Activated CD4-positive, alpha-beta T cell treated with anti-CD3 and anti-CD28 coated beads, Interleukin-2, amount 50 U/mL, for 16 hours (primary cell): ENCODE data around the gene MYBPH.
A peak's percentile ranks its signal among the peaks of the same experiment; 100 is the strongest.

ENCODE experiments used
- DNase-seq: peaks from one replicate; pipeline ENCODE4 v3.0.0-alpha.2; 2020

Gene MYBPH

GRCh38 chr1:203178083-203178482, 2.5 kb upstream of the MYBPH start:
- no peak for DNase-seq

- DNase-seq, result no peak
Observed at GRCh38 chr1:203177470-203178039, 1.9 kb upstream of the MYBPH start.

DNA sequence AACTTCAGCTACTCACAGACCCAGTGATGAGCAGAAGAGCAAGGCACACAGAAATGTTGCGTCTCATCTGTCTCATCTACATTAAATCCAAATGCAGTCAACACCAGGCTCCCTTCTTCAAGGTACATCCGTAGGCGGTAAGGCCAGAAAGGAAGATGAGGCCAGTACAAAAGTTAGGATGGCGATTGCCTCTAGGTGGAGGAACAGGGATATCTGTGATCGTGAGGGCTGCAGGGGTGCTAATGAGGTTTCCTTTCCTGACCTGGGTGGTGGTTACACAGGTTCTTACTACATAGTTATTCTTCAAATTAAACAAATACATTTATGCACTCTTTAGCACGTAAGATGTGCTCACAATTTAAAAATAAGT, 1.4 kb upstream of the MYBPH start:
- no peak for DNase-seq

GRCh38 chr1:203176273-203177035, 828 bp upstream of the MYBPH start:
- no peak for DNase-seq

GRCh38 chr1:203175827-203176241, 208 bp upstream of the MYBPH start:
- DNase-seq, result no peak

GRCh38 chr1:203174324-203174985, 1.2 kb downstream of the MYBPH start:
- no peak for DNase-seq

DNA sequence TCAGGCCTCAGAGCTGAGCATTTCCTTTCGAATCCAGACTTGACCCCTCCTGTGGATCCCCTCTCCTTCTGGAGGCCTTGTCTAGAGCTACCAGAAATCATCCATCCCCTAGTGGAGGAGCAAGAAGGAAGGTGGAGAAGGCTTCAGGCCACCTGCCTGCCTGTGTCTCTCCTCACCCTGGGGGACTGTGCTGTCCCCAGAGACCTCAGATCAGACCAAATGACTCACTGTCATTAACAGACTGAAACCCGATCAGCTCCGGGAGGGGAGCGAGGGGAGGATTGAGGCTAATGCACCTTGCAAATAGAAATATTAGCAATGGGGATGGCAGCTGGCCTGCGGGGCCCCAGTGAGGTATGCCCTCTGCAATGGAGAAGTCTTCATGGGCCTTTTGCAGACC, 2.1 kb downstream of the MYBPH start:
- DNase-seq, result no peak

GRCh38 chr1:203173011-203173555, 2.5 kb downstream of the MYBPH start:
- DNase-seq, result no peak

DNA sequence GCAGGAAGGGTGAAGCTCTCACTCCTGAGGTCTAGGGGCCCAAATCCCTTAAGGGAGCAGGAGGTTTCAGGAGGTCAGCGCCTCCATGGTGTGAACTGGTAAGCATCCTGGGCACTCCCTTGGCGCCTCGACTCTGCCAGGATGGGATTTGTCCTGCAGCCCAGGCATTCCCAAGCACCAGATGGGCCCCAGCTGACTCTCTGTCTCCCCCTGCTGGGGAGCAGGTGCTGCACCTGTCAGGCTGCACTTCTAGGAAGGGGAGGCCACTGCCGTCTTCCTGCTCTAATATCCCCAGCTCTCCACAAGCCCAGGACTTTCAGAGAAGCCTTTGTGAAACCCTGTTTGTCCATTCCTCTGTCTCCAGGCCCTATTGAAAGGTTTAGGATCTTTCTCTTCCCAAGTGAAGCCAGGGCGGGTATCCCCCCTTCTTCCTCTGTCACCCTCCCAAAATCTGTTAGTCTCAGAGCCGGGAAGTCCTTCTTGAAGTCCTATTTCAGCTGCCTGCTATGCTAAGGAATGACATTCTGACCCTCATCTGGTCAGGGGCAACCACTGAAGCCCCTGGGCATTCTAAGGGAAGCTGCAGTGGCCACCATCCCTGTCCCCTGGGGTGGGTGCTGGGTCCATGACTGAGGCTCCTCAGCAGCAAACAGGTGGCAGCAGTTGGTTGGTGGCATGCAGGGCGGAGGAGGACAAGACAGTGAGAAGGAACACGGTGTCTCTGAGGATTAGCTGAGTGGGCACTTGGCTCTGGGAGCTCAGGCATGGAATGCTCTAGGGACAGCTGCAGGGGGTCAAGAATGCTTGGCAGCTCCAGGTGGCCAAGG, 3.2 kb downstream of the MYBPH start:
- peak; percentile 50 for DNase-seq

DNA sequence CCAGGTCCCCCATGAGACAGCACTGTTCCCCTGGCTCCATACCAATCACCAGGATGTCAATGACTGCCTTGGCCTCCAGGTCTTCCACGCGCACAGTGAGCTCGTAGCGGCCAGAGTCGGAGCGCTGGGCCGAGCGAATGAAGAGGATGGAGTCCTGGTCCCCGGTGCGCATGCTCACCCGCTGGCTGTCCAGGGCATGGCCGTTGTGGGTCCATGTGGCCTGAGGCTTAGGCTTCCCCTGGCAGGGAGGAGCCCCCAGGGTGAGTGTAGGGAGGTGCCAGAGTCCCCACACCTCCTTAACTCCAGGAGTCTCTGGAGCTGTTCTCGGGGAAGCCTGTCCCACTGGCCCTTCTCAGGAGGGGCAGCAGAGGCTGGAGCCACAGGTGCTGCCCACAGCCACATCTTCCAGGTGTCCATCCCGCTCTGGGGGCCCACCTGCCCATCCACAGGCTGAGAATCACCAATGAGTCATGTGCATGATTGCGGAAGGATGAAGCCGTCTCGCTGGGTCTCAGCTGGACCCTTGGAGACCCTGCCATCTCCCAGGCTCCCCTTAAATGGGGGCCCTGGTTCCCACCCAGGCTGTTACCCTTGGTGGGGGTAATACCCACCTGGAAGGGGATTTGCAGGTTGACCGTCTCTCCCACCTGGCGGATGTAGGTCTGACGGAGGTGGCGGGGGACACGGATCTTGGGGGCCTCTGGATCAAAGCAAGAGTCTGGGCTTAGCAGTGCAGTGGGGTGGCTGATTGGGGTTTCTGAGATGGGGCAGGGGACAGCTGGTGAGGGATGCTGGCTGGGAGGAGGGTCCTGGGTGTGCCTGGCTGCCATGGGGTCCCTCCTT, 4.1 kb downstream of the MYBPH start:
- no peak for DNase-seq

DNA sequence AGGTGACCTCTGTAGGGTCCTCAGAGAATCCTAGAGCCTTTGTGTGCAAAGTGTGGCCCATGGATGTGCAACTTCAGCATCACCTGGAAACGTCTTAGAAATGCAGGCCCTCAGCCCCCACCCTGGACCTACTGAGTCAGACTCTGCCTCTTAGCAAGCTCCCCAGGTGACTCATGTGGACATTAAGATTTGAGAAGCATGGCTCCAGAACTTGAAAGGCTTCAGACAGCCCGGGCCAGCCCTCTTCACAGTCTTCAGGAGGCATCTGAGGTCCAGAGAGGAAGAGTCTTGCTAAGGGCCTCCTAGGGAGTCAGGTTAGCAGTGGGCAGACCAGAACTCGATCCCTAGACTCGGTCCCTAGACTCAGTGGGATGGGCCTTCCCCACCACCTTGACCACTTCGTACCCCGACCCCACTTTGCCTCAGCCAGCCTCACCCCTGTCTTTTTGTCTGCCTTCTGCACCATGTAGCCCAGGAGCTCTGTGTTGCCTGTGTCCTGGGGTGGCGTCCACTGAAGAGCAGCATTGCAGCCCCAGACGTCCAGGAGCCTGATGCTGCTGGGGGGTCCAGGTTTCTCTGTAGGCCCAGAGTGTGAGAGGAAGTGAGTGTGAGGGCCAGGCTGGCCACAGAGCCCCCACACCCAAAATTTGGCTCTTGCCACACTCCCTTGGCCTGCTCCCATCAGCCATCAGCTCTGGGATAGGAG, 4.8 kb downstream of the MYBPH start:
- no peak for DNase-seq

DNA sequence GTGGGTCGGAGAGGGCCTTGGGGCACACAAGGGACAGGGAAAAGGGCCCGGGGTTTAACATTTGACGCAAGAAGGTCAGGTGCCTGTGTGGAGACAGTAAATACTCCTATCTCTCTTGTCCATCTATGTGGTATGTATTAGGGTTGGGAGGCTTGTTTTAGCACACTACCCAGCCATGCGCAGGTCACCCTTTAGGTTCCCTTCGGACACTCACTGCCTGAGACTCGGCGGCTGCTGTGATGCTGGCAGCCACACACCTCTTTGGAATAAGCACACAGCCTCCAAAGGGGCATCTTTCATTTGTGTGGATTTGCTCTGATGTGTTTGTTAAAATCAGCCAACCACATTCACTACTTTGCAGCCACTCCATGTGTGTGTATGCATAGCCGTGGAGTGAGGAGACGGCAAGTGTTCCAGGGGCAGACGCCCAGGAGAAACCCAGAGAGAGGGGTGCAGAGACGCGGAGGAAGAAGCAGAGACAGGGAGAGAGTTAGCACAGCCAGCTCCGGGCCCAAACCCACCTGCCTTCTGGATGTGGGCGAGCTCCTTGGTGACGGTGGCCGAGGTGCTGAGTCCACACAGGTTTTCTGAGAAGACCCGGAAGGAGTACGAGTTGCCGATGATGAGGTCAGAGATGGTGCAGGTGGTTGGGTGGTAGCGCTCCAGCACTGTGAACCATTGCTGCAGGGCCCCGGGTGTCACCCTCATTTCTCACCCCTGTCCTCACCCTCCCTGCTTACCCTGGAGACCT, 5.7 kb downstream of the MYBPH start:
- DNase-seq, result no peak

GRCh38 chr1:203168991-203169390, 6.6 kb downstream of the MYBPH start:
- DNase-seq, result no peak

DNA sequence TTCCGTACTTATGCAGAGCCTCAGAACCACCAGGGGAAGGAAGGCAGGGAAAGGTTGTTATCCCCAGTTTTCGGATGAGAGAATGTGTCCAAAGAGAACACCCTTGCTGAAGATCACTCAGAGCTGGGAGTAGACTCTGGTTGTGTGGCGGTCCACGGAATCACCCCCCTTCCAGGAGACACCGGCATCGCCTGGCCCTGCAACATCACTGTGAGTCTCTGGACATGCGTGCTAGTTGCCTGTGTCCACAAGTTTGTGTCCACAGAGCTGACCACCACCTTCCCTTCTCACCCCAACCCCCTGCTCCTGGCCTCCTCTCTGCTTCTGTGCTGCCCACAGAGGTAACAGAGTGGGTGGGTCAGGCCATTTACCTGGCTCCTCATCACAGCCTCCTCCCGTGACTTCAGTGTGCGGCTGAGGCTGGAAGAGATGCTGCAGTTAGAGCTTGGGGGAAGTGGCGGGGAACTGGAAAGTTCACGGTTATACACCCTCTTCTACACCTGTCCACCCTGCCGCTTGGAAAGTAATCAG, 7.3 kb downstream of the MYBPH start:
- DNase-seq, result no peak

GRCh38 chr1:203167913-203168200, 7.8 kb downstream of the MYBPH start:
- no peak for DNase-seq

DNA sequence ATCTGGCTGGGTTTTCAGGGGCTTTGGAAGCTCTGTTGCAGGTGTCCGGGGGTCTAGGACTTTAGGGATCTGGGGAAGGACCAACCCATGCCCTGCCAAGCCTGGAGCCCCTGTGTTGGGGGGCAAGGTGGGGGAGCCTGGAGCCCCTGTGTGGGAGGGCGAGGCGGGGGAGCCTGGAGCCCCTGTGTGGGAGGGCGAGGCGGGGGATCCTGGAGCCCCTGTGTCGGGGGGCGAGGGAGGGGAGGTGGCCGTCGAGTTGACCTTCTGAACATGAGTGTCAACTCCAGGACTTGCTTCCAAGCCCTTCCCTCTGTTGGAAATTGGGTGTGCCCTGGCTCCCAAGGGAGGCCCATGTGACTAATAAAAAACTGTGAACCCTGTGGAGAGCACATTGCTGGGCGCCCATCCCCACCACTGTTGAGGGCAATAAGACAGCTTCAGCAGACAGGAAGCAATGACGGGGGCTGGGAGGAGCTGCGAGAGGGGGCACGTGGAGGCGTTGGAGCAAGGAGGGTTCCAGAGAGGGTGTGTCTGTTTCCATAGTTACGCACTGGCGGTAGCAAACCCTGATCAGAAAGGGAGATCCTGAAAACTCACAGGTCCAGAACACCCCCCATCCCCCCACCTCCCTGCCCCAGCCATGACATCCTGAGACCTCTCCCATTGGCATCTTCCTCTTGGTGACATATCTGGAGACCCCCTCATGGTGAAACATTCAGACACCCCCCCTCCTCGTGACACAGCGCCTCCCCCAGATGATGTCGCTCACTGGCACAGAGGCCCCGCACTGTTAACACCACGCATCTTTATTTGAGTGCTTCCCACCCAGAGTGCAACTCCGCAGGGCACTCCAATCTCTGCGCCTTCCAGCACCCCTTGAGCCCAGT, 8.4 kb downstream of the MYBPH start:
- no peak for DNase-seq

GRCh38 chr1:203166192-203166940, 9.3 kb downstream of the MYBPH start:
- DNase-seq, result no peak

DNA sequence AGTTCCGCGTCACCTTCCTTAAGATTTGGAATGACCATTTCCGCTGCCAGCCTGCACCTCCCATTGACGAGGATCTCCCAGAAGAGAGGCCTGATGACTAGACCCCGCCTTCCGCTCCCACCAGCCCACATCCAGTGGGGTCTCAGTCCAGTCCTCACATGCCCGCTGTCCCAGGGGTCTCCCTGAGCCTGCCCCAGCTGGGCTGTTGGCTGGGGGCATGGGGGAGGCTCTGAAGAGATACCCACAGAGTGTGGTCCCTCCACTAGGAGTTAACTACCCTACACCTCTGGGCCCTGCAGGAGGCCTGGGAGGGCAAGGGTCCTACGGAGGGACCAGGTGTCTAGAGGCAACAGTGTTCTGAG, 9.8 kb downstream of the MYBPH start:
- no peak for DNase-seq
